ENCODE measurements around the gene TRHDE.

Gene TRHDE

DNA sequence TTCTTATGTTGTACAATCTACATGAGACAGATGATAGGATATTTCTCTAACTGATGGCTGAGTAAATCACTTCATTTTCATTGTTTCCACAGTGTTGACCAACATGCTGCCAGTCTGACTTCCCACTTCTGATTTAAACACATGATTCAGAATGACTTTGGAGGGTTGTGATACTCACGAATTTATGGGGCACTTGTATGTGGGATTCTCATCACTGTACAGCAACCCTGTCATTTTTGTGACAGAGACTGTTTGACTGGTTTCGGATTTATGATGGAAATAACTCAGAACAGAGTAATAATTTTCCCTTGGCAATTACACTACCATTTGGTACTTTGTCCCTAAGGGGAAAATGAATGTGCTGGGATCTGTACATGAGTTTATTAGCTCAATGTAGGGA, 333.8 kb downstream of the TRHDE start:
- Histone ChIP-seq H3K9me3 (ENCODE audit: severe bottlenecking) (no peaks in the 10 kb centered on the region), H3K36me3 (no peaks in the 10 kb centered on the region), H3K27ac (no peak overlapping the region), H3K4me3 (ENCODE audit: low read depth, low read length) (no peak overlapping the region), H3K27me3 (ENCODE audit: insufficient read depth, low read depth, severe bottlenecking) (no peaks in the 10 kb centered on the region)
- TF ChIP-seq, protein P1, sequence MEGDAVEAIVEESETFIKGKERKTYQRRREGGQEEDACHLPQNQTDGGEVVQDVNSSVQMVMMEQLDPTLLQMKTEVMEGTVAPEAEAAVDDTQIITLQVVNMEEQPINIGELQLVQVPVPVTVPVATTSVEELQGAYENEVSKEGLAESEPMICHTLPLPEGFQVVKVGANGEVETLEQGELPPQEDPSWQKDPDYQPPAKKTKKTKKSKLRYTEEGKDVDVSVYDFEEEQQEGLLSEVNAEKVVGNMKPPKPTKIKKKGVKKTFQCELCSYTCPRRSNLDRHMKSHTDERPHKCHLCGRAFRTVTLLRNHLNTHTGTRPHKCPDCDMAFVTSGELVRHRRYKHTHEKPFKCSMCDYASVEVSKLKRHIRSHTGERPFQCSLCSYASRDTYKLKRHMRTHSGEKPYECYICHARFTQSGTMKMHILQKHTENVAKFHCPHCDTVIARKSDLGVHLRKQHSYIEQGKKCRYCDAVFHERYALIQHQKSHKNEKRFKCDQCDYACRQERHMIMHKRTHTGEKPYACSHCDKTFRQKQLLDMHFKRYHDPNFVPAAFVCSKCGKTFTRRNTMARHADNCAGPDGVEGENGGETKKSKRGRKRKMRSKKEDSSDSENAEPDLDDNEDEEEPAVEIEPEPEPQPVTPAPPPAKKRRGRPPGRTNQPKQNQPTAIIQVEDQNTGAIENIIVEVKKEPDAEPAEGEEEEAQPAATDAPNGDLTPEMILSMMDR (IDR thresholded peaks at IDR 0.05; ENCODE audit: low read depth, low read length) = no peak
- DNase-seq = no peak

DNA sequence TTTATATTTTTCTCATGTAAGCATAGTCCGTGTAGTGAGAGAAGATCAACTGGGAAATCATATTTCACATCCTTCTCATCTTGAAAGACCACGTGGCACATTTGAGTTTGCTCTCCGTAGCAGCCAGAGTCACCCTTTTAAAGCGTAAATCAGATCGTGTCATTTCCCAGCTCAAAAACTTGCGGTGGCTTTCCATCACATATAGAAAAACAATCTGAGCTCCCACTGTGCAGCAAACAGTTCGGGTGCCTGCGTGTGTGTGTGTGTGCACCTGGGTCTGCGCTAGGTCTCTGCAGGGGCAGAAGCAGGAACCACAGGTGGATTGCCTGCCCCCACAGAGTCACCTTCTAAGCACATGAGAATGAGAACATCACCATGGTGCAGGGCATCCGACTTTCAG, 338.2 kb downstream of the TRHDE start:
- no peaks in the 10 kb centered on the region for H3K9me3 ChIP-seq (ENCODE audit: severe bottlenecking)
- H3K36me3 ChIP-seq = no peaks in the 10 kb centered on the region
- no peak for DNase-seq
- no peak overlapping the region for H3K27ac ChIP-seq
- no peak overlapping the region for H3K4me3 ChIP-seq (ENCODE audit: low read depth, low read length)
- H3K27me3 ChIP-seq (ENCODE audit: insufficient read depth, low read depth, severe bottlenecking) = no peaks in the 10 kb centered on the region
- TF ChIP-seq, protein P1 (IDR thresholded peaks at IDR 0.05; ENCODE audit: low read depth, low read length) = no peak

DNA sequence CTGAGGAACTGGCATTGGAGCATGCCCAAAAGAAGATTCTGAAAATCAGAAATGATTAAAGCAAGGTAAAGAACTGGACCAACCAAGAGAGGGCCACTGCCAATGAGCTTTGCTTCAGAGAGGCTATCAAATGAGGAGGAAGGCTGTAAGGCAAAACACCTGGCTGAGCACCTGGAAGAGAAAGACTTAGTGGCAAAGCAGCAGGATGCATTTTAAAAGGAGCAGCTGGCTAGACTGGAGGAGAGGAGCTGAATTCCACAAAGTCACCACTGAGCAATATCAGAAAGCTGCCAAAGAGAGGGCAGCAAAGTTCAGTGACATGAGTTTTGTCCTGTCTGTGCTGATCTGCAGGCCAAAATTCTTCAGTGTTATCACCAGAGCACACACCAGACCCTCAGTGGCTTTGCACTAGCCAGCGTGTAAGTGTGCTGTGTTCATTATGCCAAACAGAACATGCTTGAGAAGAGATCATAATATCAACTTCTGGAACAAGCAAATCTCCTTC, 338.7 kb downstream of the TRHDE start:
- H3K27ac ChIP-seq = no peak overlapping the region
- no peaks in the 10 kb centered on the region for H3K27me3 ChIP-seq (ENCODE audit: insufficient read depth, low read depth, severe bottlenecking)
- no peaks in the 10 kb centered on the region for H3K36me3 ChIP-seq
- H3K9me3 ChIP-seq (ENCODE audit: severe bottlenecking) = no peaks in the 10 kb centered on the region
- DNase-seq = no peak
- TF ChIP-seq, protein P1 (IDR thresholded peaks at IDR 0.05; ENCODE audit: low read depth, low read length) = no peak
- H3K4me3 ChIP-seq (ENCODE audit: low read depth, low read length) = no peak overlapping the region

DNA sequence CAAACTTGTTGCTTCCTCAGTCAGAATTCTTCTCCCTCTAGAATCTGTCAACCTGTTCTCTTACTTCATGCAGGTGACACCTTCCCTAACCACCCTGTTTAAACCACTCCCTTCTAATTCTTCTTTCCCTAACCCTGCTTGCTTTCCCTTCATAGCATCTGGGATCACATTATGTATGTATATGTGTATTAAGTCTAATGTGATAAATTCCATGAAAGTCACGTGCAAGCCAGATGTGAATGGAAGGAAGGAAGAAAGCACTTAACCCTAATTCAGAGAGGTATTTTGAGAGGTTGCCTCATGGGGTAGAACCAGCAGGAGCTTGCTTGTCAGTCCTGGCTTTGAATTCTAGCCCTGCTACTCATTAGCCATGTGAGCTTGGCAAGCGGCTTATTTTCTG, 340.0 kb downstream of the TRHDE start:
- H3K27ac ChIP-seq = no peak overlapping the region

DNA sequence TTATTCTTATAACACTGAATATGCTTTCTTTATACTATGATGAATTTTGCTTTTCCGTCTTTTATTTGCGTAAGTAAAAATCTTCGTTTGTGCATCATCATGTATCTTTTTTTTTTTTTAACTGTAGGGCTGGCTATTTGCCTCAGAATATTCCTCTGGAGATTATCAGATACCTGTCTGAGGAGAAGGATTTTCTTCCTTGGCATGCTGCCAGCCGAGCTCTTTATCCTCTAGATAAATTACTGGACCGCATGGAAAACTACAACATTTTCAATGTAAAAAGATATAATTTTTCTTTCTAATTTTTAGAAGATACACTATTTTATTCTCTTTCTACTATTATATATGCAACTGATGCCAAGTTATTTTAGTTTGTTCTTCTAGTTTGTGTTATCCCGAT, 346.6 kb downstream of the TRHDE start:
- TF ChIP-seq, protein P1 (IDR thresholded peaks at IDR 0.05; ENCODE audit: low read depth, low read length) = no peak
- Histone ChIP-seq H3K4me3 (ENCODE audit: low read depth, low read length) (no peak overlapping the region), H3K36me3 (no peaks in the 10 kb centered on the region), H3K27me3 (ENCODE audit: insufficient read depth, low read depth, severe bottlenecking) (no peaks in the 10 kb centered on the region), H3K27ac (no peak overlapping the region), H3K9me3 (ENCODE audit: severe bottlenecking) (no peaks in the 10 kb centered on the region)
- DNase-seq = peak; percentile 14

More for the DNA sequence above, 340.0 kb downstream of the TRHDE start:
- Histone ChIP-seq H3K9me3 (ENCODE audit: severe bottlenecking) (no peaks in the 10 kb centered on the region), H3K27me3 (ENCODE audit: insufficient read depth, low read depth, severe bottlenecking) (no peaks in the 10 kb centered on the region), H3K36me3 (no peaks in the 10 kb centered on the region), H3K4me3 (ENCODE audit: low read depth, low read length) (no peak overlapping the region)
- DNase-seq = no peak
- TF ChIP-seq, protein P1 (IDR thresholded peaks at IDR 0.05; ENCODE audit: low read depth, low read length) = no peak

DNA sequence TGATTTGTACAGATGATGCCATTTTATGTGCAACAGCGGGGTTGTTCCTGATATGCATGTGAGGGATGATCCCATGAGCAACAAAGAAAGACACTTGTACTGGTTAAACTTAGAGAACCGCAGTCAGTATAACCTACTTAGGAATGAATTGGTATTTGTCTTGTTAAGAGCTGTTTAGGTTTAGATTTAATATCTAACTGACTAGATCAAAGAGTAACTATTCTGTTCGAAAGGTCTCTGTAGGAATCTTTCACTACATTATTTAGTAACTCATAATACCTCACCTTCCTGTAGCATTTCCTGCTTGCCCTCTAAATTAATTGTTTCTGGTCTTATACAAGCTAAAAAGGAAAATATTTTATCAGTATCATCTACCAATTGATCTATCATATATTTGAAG, 350.4 kb downstream of the TRHDE start:
- Histone ChIP-seq H3K27ac (no peak overlapping the region), H3K36me3 (no peaks in the 10 kb centered on the region), H3K27me3 (ENCODE audit: insufficient read depth, low read depth, severe bottlenecking) (no peaks in the 10 kb centered on the region), H3K9me3 (ENCODE audit: severe bottlenecking) (no peaks in the 10 kb centered on the region), H3K4me3 (ENCODE audit: low read depth, low read length) (no peak overlapping the region)
- TF ChIP-seq, protein P1 (IDR thresholded peaks at IDR 0.05; ENCODE audit: low read depth, low read length) = no peak
- no peak for DNase-seq

Data from WERI-Rb-1 (cell line).